Thyroid gland (tissue), 4 donors: ENCODE results near the gene DNAJC25.

Source experiments
- CTCF ChIP-seq, 6 experiments: fragments of 200-600 bp in 3 of 6; fragments of 450-650 bp in 3 of 6; sonication (generic) in 3 of 6; IDR thresholded peaks; one replicate each; pipeline ENCODE4 v1.5.1; 2016 to 2019; ENCODE audit warnings: antibody characterized with exemption in 6 of 6, mild to moderate bottlenecking in 2 of 6, inconsistent platforms in 1 of 6, moderate library complexity in 1 of 6
- POLR2A ChIP-seq, 2 donors: fragments of 450-650 bp; IDR thresholded peaks; one replicate each; pipeline ENCODE4 v1.6.1; 2017; ENCODE audit warnings: antibody characterized with exemption in 2 of 2, mild to moderate bottlenecking in 2 of 2, moderate library complexity in 1 of 2

DNA sequence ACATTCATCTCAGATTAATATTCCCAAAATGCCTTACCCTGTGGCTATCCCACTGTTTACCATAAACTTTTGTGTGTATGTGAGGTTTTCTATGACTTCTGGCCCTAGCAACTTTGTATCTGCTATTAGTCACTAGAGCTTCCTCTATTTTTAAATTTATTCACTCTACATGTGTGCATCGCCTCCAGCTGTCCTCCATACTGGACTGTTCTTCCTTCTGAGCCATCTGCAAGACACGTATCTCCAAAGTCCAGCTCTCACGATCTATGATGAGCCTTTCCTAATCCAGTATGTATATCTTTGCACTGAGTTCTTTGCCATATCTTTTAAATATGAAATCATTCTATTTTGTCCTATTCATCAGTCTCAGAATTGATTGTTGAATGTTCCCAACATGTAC lies 28.6 kb downstream of the DNAJC25 start:
- TF ChIP-seq CTCF (IDR thresholded peaks at IDR 0.05) (no peak), POLR2A (IDR thresholded peaks at IDR 0.05) (no peak)
